GM18505 (cell line): ENCODE measurements around the gene NOPCHAP1.

ENCODE experiments used
- ATAC-seq: cut with Tn5 transposase; IDR thresholded peaks from one replicate; pipeline ENCODE4 v1.9.1; 2021; ENCODE audit not compliant: unreplicated experiment
- POLR2A ChIP-seq: IDR thresholded peaks from 4 replicates; pipeline ENCODE4 v1.6.1; 2011; ENCODE audit warnings: borderline replicate concordance; ENCODE audit not compliant: insufficient read depth, insufficient read length; ENCODE audit errors: extremely low read depth

Gene NOPCHAP1

GRCh38 chr12:104957719-104958000 is 28.5 kb upstream of the NOPCHAP1 start:
- ATAC-seq, result peak; percentile 29

GRCh38 chr12:104958001-104958804 is 27.9 kb upstream of the NOPCHAP1 start, which contains the start of gene SLC41A2:
Gene SLC41A2, minus strand, starts transcription at chr12:104958290. Its CDS starts 29,763 bp downstream, at chr12:104928527.
- ATAC-seq, result peak; percentile 73

More at GRCh38 chr12:104957719-104958000, 28.5 kb upstream of the NOPCHAP1 start:
- no peak for TF ChIP-seq POLR2A

GRCh38 chr12:104958805-104959334 is 27.2 kb upstream of the NOPCHAP1 start:
- TF ChIP-seq POLR2A, result no peak
- no peak for ATAC-seq

More at GRCh38 chr12:104958001-104958804, 27.9 kb upstream of the NOPCHAP1 start, which contains the start of gene SLC41A2:
- TF ChIP-seq POLR2A, result peak; percentile 84

GRCh38 chr12:104959335-104959841 is 26.7 kb upstream of the NOPCHAP1 start:
- TF ChIP-seq POLR2A, result no peak
- ATAC-seq, result no peak

- ATAC-seq, result no peak
- no peak for TF ChIP-seq POLR2A
These were observed 25.7 kb upstream of the NOPCHAP1 start for GRCh38 chr12:104960464-104960863.

- no peak for ATAC-seq
These were observed 22.4 kb upstream of the NOPCHAP1 start for GRCh38 chr12:104963757-104964156.

GRCh38 chr12:104964167-104964855 is 21.8 kb upstream of the NOPCHAP1 start:
- no peak for ATAC-seq

More at GRCh38 chr12:104963757-104964156, 22.4 kb upstream of the NOPCHAP1 start:
- no peak for TF ChIP-seq POLR2A

GRCh38 chr12:104964856-104965205 is 21.3 kb upstream of the NOPCHAP1 start:
- no peak for ATAC-seq
- no peak for TF ChIP-seq POLR2A

More at GRCh38 chr12:104964167-104964855, 21.8 kb upstream of the NOPCHAP1 start:
- no peak for TF ChIP-seq POLR2A

GRCh38 chr12:104966677-104967076 is 19.4 kb upstream of the NOPCHAP1 start:
- peak; percentile 63 for ATAC-seq
- TF ChIP-seq POLR2A, result no peak

- ATAC-seq, result no peak
- no peak for TF ChIP-seq POLR2A
These were observed 16.8 kb upstream of the NOPCHAP1 start for GRCh38 chr12:104969343-104969742.

GRCh38 chr12:104971306-104971705 is 14.8 kb upstream of the NOPCHAP1 start:
- ATAC-seq, result no peak
- no peak for TF ChIP-seq POLR2A

GRCh38 chr12:104973250-104973649 is 12.9 kb upstream of the NOPCHAP1 start:
- TF ChIP-seq POLR2A, result no peak
- ATAC-seq, result no peak

- ATAC-seq, result peak; percentile 99
- no peak for TF ChIP-seq POLR2A
These were observed 11.4 kb upstream of the NOPCHAP1 start for GRCh38 chr12:104974626-104975290.
